PC-3 (cell line): ENCODE results near the gene CACNA1A. TPM values are rescaled to one million over a fixed set of nuclear protein-coding genes. Genes with fewer than 3 reads are reported as not detected.

Experiments
- ATAC-seq: fragments of 200-7000 bp; cut with Tn5 transposase; 2 replicates; pipeline ENCODE4 v1.9.1; 2020; ENCODE audit warnings: mild to moderate bottlenecking, moderate library complexity
- BruUV-seq: library from RNA; stranded (reverse); fragments of 400-500 nt; replicated peaks from 2 replicates; lab custom pipeline; 2021; lab: Mats Ljungman, UMichigan
- CTCF ChIA-PET: fragments of 300-600 bp; sonication (Branson Sonifier 250); formaldehyde crosslinking; loops from one replicate; lab custom pipeline; 2022; ENCODE audit warnings: antibody characterized with exemption; lab: Charles Lee
- POLR2A ChIA-PET: fragments of 300-600 bp; sonication (Branson Sonifier 250); formaldehyde crosslinking; loops from one replicate; lab custom pipeline; 2022; ENCODE audit warnings: antibody characterized with exemption; ENCODE audit not compliant: unreplicated experiment; lab: Charles Lee
- DNase-seq: peaks from one replicate; pipeline ENCODE4 v3.0.0-alpha.2; 2015
- H2AFZ ChIP-seq: fragments of 300-600 bp; sonication (generic); 2 replicates; pipeline ENCODE4 v1.6.0; 2016; ENCODE audit warnings: antibody characterized with exemption, low read length
- H3F3A ChIP-seq: fragments of 300-600 bp; sonication (generic); one replicate; pipeline ENCODE4 v1.6.0; 2017; ENCODE audit warnings: antibody characterized with exemption, low read length, control low read depth, mild to moderate bottlenecking; ENCODE audit not compliant: unreplicated experiment
- H3K27ac ChIP-seq: fragments of 300-600 bp; sonication (generic); 2 replicates; pipeline ENCODE4 v1.5.1; 2016; ENCODE audit warnings: mild to moderate bottlenecking, low read length
- H3K27me3 ChIP-seq: fragments of 300-600 bp; sonication (generic); 2 replicates; pipeline ENCODE4 v1.6.1; 2016; ENCODE audit warnings: low read length, mixed read lengths
- H3K36me3 ChIP-seq: fragments of 300-600 bp; sonication (generic); 2 replicates; pipeline ENCODE4 v1.6.1; 2016; ENCODE audit warnings: low read depth, mixed run types, low read length, mixed read lengths
- H3K4me1 ChIP-seq: fragments of 300-600 bp; sonication (generic); 2 replicates; pipeline ENCODE4 v1.5.1; 2016; ENCODE audit warnings: low read length; ENCODE audit not compliant: insufficient read depth
- H3K4me2 ChIP-seq: fragments of 300-600 bp; sonication (generic); 2 replicates; pipeline ENCODE4 v1.6.0; 2016; ENCODE audit warnings: low read length
- H3K4me3 ChIP-seq: fragments of 300-600 bp; sonication (generic); 2 replicates; pipeline ENCODE4 v1.5.1; 2016; ENCODE audit warnings: mild to moderate bottlenecking, low read length, mixed read lengths
- H3K79me2 ChIP-seq: fragments of 300-600 bp; sonication (generic); 2 replicates; pipeline ENCODE4 v1.6.1; 2017; ENCODE audit warnings: low read length, mixed read lengths
- H3K9ac ChIP-seq: fragments of 300-600 bp; sonication (generic); 2 replicates; pipeline ENCODE4 v1.6.0; 2016; ENCODE audit warnings: mild to moderate bottlenecking, low read length
- H3K9me2 ChIP-seq: fragments of 300-600 bp; sonication (generic); replicated peaks from 2 replicates; pipeline ENCODE4 v1.6.1; 2016; ENCODE audit warnings: mixed run types, low read length, mixed read lengths
- H3K9me3 ChIP-seq: fragments of 300-600 bp; sonication (generic); 2 replicates; pipeline ENCODE4 v1.6.1; 2016; ENCODE audit warnings: low read length, mixed read lengths
- H4K20me1 ChIP-seq: fragments of 300-600 bp; sonication (generic); 2 replicates; pipeline ENCODE4 v1.6.1; 2016; ENCODE audit warnings: low read length, mixed read lengths
- CTCF ChIP-seq: fragments of 300-600 bp; sonication (generic); conservative IDR thresholded peaks from 2 replicates; pipeline ENCODE4 v1.5.1; 2017; ENCODE audit warnings: antibody characterized with exemption, low read depth, mild to moderate bottlenecking, low read length
- EZH2 ChIP-seq: fragments of 300-600 bp; sonication (generic); IDR thresholded peaks from one replicate; pipeline ENCODE4 v1.6.1; 2017; ENCODE audit warnings: antibody characterized with exemption, mild to moderate bottlenecking, low read length; ENCODE audit not compliant: unreplicated experiment
- EZH2phosphoT487 ChIP-seq: fragments of 300-600 bp; sonication (generic); IDR thresholded peaks from 2 replicates; pipeline ENCODE4 v1.6.1; 2018; ENCODE audit warnings: mild to moderate bottlenecking, antibody characterized with exemption, low read length, borderline replicate concordance
- intact Hi-C: fragments of 100-400 bp; cut with micrococcal nuclease; formaldehyde crosslinking; loops from 2 replicates; pipeline ENCODE4 v1.9.0; 2023
- total RNA-seq: library from RNA; depleted of rRNA; stranded (reverse); fragments of >200 nt; gene quantifications from 2 replicates; pipeline ENCODE4 v1.2.3, GENCODE V29; 2014

The CACNA1A gene
- total RNA-seq, 1 experiment from 2014 or later, result 0.62 TPM

GRCh38 chr19:13208672-13209483 is 297.4 kb downstream of the CACNA1A start:
- DNase-seq (no peak), ATAC-seq (no peak)
- no peaks in the 10 kb centered on the region for H3K79me2 ChIP-seq
- no peak overlapping the region for H3K9ac ChIP-seq
- H3K4me3 ChIP-seq, result no peak overlapping the region
- BruUV-seq, result no TSS peak
- H3K36me3 ChIP-seq, result no peaks in the 10 kb centered on the region
- no peak for TF ChIP-seq CTCF
- no peak for TF ChIP-seq EZH2phosphoT487
- no peak for TF ChIP-seq EZH2
- H3K4me2 ChIP-seq, result no peak overlapping the region
- no peaks in the 10 kb centered on the region for H3K9me3 ChIP-seq
- H3K27me3 ChIP-seq, result no peaks in the 10 kb centered on the region
- ChIA-PET CTCF (no interaction called here), POLR2A (no interaction called here)
- no peaks in the 10 kb centered on the region for H3K9me2 ChIP-seq
- intact Hi-C loops, result no loop called here
- no peaks in the 10 kb centered on the region for H3K4me1 ChIP-seq
- H4K20me1 ChIP-seq, result no peaks in the 10 kb centered on the region
- H2AFZ ChIP-seq, result no peak overlapping the region
- H3F3A ChIP-seq, result no peaks in the 10 kb centered on the region
- no peak overlapping the region for H3K27ac ChIP-seq

GRCh38 chr19:13207846-13208671 is 298.2 kb downstream of the CACNA1A start:
- no TSS peak for BruUV-seq
- Histone ChIP-seq H3K79me2 (no peaks in the 10 kb centered on the region), H3F3A (no peaks in the 10 kb centered on the region), H3K27ac (no peak overlapping the region), H3K4me3 (no peak overlapping the region), H3K4me1 (no peaks in the 10 kb centered on the region), H3K9me2 (no peaks in the 10 kb centered on the region), H3K27me3 (no peaks in the 10 kb centered on the region), H3K9me3 (no peaks in the 10 kb centered on the region), H2AFZ (no peak overlapping the region), H3K36me3 (no peaks in the 10 kb centered on the region), H3K9ac (no peak overlapping the region), H4K20me1 (no peaks in the 10 kb centered on the region), H3K4me2 (no peak overlapping the region)
- POLR2A ChIA-PET, result no interaction called here
- intact Hi-C loops, result no loop called here
- CTCF ChIA-PET, result no interaction called here
- no peak for ATAC-seq
- no peak for TF ChIP-seq CTCF
- no peak for TF ChIP-seq EZH2phosphoT487
- TF ChIP-seq EZH2, result no peak
- no peak for DNase-seq
